Liver (tissue), 3 donors: ENCODE data around the gene AXDND1.

ENCODE experiments used
- ATF3 ChIP-seq: IDR thresholded peaks from 2 replicates; pipeline ENCODE4 v1.6.1; 2016; ENCODE audit warnings: antibody characterized with exemption
- CTCF ChIP-seq: fragments of 150-350 bp; IDR thresholded peaks from 2 replicates; pipeline ENCODE4 v1.5.1; 2017; ENCODE audit warnings: improper control_type of control experiment, low read depth, low read length; ENCODE audit not compliant: missing input control
- EGR1 ChIP-seq, 2 donors: IDR thresholded peaks; 2 replicates each; pipeline ENCODE4 v1.6.1; 2016 to 2018; ENCODE audit warnings: antibody characterized with exemption in 2 of 2, low read depth in 2 of 2
- FOXA1 ChIP-seq: IDR thresholded peaks from 2 replicates; pipeline ENCODE4 v1.6.1; 2016; ENCODE audit warnings: antibody characterized with exemption
- GABPA ChIP-seq, 2 donors: IDR thresholded peaks in 1 of 2; conservative IDR thresholded peaks in 1 of 2; 2 replicates each; pipeline ENCODE4 v1.6.1; 2016; ENCODE audit warnings: antibody characterized with exemption in 2 of 2, mild to moderate bottlenecking in 1 of 2, moderate library complexity in 1 of 2
- HNF4A ChIP-seq, 2 donors: conservative IDR thresholded peaks; 2 replicates each; pipeline ENCODE4 v1.6.1; 2016; ENCODE audit warnings: antibody characterized with exemption in 2 of 2, mild to moderate bottlenecking in 2 of 2
- JUND ChIP-seq, 2 donors: IDR thresholded peaks; 2 replicates each; pipeline ENCODE4 v1.6.1; 2016; ENCODE audit warnings: antibody characterized with exemption in 2 of 2
- MAX ChIP-seq: IDR thresholded peaks from 2 replicates; pipeline ENCODE4 v1.6.1; 2016; ENCODE audit warnings: antibody characterized with exemption
- RAD21 ChIP-seq, 2 donors: IDR thresholded peaks; 2 replicates each; pipeline ENCODE4 v1.6.1; 2016; ENCODE audit warnings: antibody characterized with exemption in 2 of 2, mild to moderate bottlenecking in 2 of 2
- REST ChIP-seq: IDR thresholded peaks from 2 replicates; pipeline ENCODE4 v1.6.1; 2016; ENCODE audit warnings: antibody characterized with exemption, mild to moderate bottlenecking
- RXRA ChIP-seq, 2 donors: IDR thresholded peaks; 2 replicates each; pipeline ENCODE4 v1.6.1; 2017 to 2018; ENCODE audit warnings: antibody characterized with exemption in 2 of 2, mild to moderate bottlenecking in 1 of 2
- SP1 ChIP-seq: IDR thresholded peaks from 2 replicates; pipeline ENCODE4 v1.6.1; 2018; ENCODE audit warnings: antibody characterized with exemption, mild to moderate bottlenecking
- TAF1 ChIP-seq: conservative IDR thresholded peaks from 2 replicates; pipeline ENCODE4 v1.6.1; 2016; ENCODE audit warnings: antibody characterized with exemption, mild to moderate bottlenecking
- YY1 ChIP-seq: IDR thresholded peaks from 2 replicates; pipeline ENCODE4 v1.6.1; 2016; ENCODE audit warnings: antibody characterized with exemption, mild to moderate bottlenecking
- donor health status: healthy.
- donor health status: healthy.

- TF ChIP-seq GABPA (IDR thresholded peaks at IDR 0.05 in 1 of 2, conservative IDR thresholded peaks at IDR 0.05 in 1 of 2) = no peak
- TF ChIP-seq YY1 = no peak
- TF ChIP-seq CTCF = no peak
- no peak for TF ChIP-seq EGR1 (IDR thresholded peaks at IDR 0.05; ENCODE audit: low read depth in 2 of 2)
- no peak for TF ChIP-seq ATF3
- TF ChIP-seq JUND (IDR thresholded peaks at IDR 0.05) = no peak
- TF ChIP-seq RAD21 (IDR thresholded peaks at IDR 0.05) = no peak
- no peak for TF ChIP-seq FOXA1
- no peak for TF ChIP-seq MAX
- no peak for TF ChIP-seq TAF1
- no peak for TF ChIP-seq RXRA (IDR thresholded peaks at IDR 0.05)
- TF ChIP-seq HNF4A (conservative IDR thresholded peaks at IDR 0.05) = no peak
- no peak for TF ChIP-seq REST
- TF ChIP-seq SP1 = no peak
Measured at GRCh38 chr1:179476484-179476883, 110.7 kb downstream of the AXDND1 start.
